Endothelial cell (in vitro differentiated cells): Measurements from ENCODE around the gene PLEKHA7. TPM values are rescaled to one million over a fixed set of nuclear protein-coding genes. Genes with fewer than 3 reads are reported as not detected.
"Not testable (repeated sequence)": the region's sequence is repeated elsewhere in the genome, so short reads cannot be mapped to it uniquely, and the experiment has no call there.

Source experiments
- DNase-seq: peaks from one replicate; pipeline ENCODE4 v3.0.0; 2021; ENCODE audit warnings: low spot score
- H3K27ac Mint-ChIP-seq: one replicate; pipeline ENCODE4 v1.8.0; 2021; ENCODE audit warnings: mixed read lengths, inconsistent platforms; ENCODE audit not compliant: unreplicated experiment
- H3K27me3 Mint-ChIP-seq: one replicate; pipeline ENCODE4 v1.8.0; 2021; ENCODE audit warnings: mild to moderate bottlenecking, moderate library complexity, mixed read lengths, inconsistent platforms; ENCODE audit not compliant: unreplicated experiment
- H3K36me3 Mint-ChIP-seq: one replicate; pipeline ENCODE4 v1.8.0; 2021; ENCODE audit warnings: mild to moderate bottlenecking, low read depth, mixed read lengths, inconsistent platforms; ENCODE audit not compliant: unreplicated experiment
- H3K4me1 Mint-ChIP-seq: one replicate; pipeline ENCODE4 v1.8.0; 2021; ENCODE audit warnings: mild to moderate bottlenecking, mixed read lengths, inconsistent platforms; ENCODE audit not compliant: unreplicated experiment
- H3K4me3 Mint-ChIP-seq: one replicate; pipeline ENCODE4 v1.8.0; 2021; ENCODE audit warnings: mild to moderate bottlenecking, mixed read lengths, inconsistent platforms; ENCODE audit not compliant: unreplicated experiment
- H3K9me3 Mint-ChIP-seq: one replicate; pipeline ENCODE4 v1.8.0; 2021; ENCODE audit warnings: mixed read lengths, inconsistent platforms; ENCODE audit not compliant: unreplicated experiment
- total RNA-seq: library from RNA; stranded (reverse); fragmentation: NEBNext Ultra II Directional; extraction: Animal tissue kit (Norgen Biotek cat#: 25700); gene quantifications from one replicate; pipeline ENCODE4 v1.2.1, GENCODE V29; 2021; ENCODE audit not compliant: unreplicated experiment
- TF ChIP-seq, protein P1 (sequence below): fragments of 200-600 bp; sonication (generic); IDR thresholded peaks from one replicate; pipeline ENCODE4 v1.5.0; 2021; ENCODE audit warnings: antibody characterized with exemption; ENCODE audit not compliant: unreplicated experiment

Gene PLEKHA7
- total RNA-seq, 1 donor from 2014 or later: 8.2 TPM

DNA sequence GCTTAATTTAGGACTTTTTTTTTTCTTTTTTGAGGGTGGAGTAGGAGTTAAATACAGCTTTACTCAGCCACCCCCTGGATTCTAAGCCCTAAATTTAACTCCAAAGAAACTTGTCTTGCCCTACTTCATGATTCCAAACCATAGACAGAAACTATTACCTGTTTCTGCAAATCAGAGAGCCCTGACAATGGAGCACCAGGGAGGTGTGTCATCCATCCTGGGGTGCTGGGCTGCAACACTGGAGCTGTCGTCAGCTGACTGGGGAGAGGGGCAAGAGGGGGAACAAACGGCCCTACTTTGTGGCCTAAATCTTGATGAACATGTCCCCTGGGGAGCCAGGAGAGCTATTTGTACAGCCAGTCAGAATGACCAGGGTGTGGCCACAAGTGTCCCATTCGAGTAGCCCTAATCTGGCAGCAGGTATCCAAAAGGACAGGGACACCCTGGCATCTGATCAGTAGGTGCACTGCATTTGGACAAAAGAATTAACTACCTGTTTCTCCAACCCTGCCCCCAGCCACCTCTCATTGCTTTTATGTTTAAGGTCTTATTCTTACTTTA, 50.8 kb downstream of the PLEKHA7 start:
- no peak for DNase-seq
- no peak overlapping the region for H3K27ac Mint-ChIP-seq
- no peaks in the 10 kb centered on the region for H3K9me3 Mint-ChIP-seq
- H3K36me3 Mint-ChIP-seq: no peaks in the 10 kb centered on the region
- H3K4me3 Mint-ChIP-seq: no peak overlapping the region
- TF ChIP-seq, protein P1, sequence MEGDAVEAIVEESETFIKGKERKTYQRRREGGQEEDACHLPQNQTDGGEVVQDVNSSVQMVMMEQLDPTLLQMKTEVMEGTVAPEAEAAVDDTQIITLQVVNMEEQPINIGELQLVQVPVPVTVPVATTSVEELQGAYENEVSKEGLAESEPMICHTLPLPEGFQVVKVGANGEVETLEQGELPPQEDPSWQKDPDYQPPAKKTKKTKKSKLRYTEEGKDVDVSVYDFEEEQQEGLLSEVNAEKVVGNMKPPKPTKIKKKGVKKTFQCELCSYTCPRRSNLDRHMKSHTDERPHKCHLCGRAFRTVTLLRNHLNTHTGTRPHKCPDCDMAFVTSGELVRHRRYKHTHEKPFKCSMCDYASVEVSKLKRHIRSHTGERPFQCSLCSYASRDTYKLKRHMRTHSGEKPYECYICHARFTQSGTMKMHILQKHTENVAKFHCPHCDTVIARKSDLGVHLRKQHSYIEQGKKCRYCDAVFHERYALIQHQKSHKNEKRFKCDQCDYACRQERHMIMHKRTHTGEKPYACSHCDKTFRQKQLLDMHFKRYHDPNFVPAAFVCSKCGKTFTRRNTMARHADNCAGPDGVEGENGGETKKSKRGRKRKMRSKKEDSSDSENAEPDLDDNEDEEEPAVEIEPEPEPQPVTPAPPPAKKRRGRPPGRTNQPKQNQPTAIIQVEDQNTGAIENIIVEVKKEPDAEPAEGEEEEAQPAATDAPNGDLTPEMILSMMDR: no peak
- H3K27me3 Mint-ChIP-seq: peaks cover 9% of the 10 kb centered on the region
- peaks cover 8% of the 10 kb centered on the region for H3K4me1 Mint-ChIP-seq

DNA sequence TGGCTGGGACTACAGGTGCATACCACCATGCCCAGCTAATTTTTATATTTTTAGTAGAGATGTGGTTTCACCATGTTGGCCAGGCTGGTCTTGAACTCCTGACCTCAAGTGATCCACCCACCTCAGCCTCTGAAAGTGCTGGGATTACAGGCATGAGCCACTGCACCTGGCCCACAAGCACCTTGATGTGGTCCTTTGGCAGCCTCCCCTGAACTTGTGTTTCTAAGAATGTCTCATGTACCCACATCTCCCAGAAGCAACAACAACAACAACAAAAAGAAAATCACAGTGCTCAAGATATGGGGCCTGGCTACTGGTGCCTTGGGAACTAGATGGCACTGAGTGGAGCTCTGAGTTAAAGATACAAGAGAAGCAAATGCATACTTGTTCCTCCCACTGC, 51.6 kb downstream of the PLEKHA7 start:
- H3K4me3 Mint-ChIP-seq, H3K36me3 Mint-ChIP-seq, H3K27me3 Mint-ChIP-seq, H3K4me1 Mint-ChIP-seq, H3K27ac Mint-ChIP-seq, DNase-seq, H3K9me3 Mint-ChIP-seq: not testable (repeated sequence)

DNA sequence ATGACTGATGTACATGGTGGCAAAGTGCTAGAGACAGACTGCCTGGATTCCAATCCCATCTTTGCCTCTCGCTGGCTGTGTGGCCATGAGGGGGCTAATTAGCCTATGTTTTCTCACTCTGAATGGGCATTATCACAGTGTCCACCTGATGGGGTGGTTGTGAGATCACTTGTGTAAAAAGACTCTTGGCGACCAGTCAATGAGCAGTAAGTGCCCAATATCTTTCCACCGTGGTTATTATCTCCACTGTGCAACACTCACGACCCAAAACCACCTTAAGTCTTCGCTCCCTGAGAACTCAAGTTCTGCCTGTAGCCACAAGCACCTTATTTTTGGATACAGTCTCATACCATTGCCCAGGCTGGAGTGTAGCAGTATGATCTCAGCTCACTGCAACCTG, 52.1 kb downstream of the PLEKHA7 start:
- TF ChIP-seq, protein P1: no peak
- DNase-seq: no peak
- Mint-ChIP-seq H3K4me1 (peaks cover 5% of the 10 kb centered on the region), H3K36me3 (no peaks in the 10 kb centered on the region), H3K27ac (no peak overlapping the region), H3K9me3 (no peaks in the 10 kb centered on the region), H3K4me3 (no peak overlapping the region), H3K27me3 (peaks cover 9% of the 10 kb centered on the region)

DNA sequence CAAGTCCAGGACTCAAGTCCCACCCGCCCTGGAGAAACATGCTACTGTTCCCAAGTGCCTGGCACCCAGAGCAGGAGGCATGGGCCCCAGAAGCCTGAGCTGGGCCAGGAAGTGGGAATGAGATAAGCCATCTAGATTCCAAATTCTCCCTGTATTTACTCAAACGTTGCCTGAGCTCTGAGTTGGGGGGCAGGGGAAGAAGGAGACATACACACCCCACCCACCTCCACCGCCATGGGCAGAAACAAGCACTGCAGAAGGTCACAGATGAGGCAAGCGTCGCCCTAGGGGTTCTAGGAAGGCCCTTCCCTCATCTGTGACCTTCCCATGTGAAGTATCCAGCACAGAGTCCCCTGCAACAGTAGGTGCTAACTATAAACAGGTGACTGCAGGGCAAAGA, 54.0 kb downstream of the PLEKHA7 start:
- no peak for DNase-seq
- Mint-ChIP-seq H3K27ac (peak overlapping the region; percentile 25), H3K4me3 (no peak overlapping the region), H3K9me3 (no peaks in the 10 kb centered on the region), H3K4me1 (peaks cover 8% of the 10 kb centered on the region), H3K36me3 (no peaks in the 10 kb centered on the region), H3K27me3 (peaks cover 4% of the 10 kb centered on the region)
- TF ChIP-seq, protein P1: no peak

DNA sequence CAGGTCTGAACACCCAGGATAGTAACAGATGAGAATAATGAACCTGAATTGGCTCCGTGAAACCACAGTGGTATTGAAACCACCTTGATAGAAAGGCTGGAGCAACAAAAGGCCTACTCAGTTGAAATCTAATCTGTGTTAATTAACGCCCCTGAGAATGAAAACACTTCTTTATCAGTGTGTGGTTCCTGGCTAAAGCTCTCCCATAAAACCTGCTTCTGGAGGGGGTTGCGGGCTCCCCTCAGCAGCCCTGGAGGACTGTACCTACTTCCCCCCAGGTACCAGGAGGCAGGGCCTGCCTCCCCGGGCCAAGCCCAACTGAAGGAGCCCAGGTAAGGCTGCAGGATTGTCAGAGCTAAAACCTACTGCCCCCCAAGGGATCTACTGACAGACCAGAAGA, 54.6 kb downstream of the PLEKHA7 start:
- peaks cover 3% of the 10 kb centered on the region for H3K27me3 Mint-ChIP-seq
- H3K27ac Mint-ChIP-seq: no peak overlapping the region
- DNase-seq: no peak
- no peak overlapping the region for H3K4me3 Mint-ChIP-seq
- no peaks in the 10 kb centered on the region for H3K36me3 Mint-ChIP-seq
- TF ChIP-seq, protein P1: no peak
- H3K4me1 Mint-ChIP-seq: peaks cover 8% of the 10 kb centered on the region
- no peaks in the 10 kb centered on the region for H3K9me3 Mint-ChIP-seq
